Measurements from ENCODE around the gene LRRC63. TPM values are rescaled to one million over a fixed set of nuclear protein-coding genes. Genes with fewer than 3 reads are reported as not detected.

The LRRC63 gene
- total and polyA plus RNA-seq, 3 donors from 2014 or later = 4.6 to 9.4 (median 7.0) TPM

DNA sequence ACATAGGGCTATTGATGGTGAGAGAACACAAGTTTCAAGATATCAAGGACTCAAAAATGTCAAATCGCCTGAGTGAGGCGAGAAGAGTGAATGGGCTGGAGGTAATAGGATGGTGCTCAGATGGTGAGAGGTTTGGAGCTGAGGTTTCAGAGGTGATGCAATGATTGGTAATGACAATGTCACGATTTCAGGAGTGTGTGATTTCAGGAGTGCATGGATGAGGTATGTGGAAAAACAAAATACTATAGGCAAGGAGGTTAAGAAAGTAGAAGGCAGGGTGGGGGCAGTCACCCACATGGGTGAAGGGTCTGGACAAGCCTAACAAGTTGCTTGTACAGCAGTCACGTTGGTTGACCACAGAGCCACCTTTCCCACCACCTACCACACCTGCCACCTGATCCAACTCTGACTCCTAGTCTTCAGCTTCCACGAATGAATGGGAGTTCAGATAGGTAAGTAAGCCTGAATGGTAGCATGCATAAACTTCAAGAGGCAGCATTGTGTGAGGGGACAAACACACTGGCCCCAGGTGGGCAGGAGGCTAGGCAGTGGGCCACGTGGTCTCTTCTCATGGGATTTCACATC, 103.9 kb downstream of the LRRC63 start:
- no peaks in the 10 kb centered on the region for H3K9me3 ChIP-seq
- H3K36me3 ChIP-seq (ENCODE audit: low read depth, missing control alignments) = no peaks in the 10 kb centered on the region
- no peaks in the 10 kb centered on the region for H3K27me3 ChIP-seq
- H3K4me1 ChIP-seq = no peaks in the 10 kb centered on the region
- DNase-seq = no peak
- intact Hi-C loops (cut with DNase I; ENCODE audit: low total_unique reads) = no loop called here
- H3K4me3 ChIP-seq = no peak overlapping the region
- WGBS, 2 donors = 89 to 94% methylated on average over 6 of the region's 6 CpGs
- no peak overlapping the region for H3K27ac ChIP-seq
- no peak for TF ChIP-seq POLR2A (IDR thresholded peaks at IDR 0.05)
- TF ChIP-seq, protein P1, sequence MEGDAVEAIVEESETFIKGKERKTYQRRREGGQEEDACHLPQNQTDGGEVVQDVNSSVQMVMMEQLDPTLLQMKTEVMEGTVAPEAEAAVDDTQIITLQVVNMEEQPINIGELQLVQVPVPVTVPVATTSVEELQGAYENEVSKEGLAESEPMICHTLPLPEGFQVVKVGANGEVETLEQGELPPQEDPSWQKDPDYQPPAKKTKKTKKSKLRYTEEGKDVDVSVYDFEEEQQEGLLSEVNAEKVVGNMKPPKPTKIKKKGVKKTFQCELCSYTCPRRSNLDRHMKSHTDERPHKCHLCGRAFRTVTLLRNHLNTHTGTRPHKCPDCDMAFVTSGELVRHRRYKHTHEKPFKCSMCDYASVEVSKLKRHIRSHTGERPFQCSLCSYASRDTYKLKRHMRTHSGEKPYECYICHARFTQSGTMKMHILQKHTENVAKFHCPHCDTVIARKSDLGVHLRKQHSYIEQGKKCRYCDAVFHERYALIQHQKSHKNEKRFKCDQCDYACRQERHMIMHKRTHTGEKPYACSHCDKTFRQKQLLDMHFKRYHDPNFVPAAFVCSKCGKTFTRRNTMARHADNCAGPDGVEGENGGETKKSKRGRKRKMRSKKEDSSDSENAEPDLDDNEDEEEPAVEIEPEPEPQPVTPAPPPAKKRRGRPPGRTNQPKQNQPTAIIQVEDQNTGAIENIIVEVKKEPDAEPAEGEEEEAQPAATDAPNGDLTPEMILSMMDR (IDR thresholded peaks at IDR 0.05) = no peak

DNA sequence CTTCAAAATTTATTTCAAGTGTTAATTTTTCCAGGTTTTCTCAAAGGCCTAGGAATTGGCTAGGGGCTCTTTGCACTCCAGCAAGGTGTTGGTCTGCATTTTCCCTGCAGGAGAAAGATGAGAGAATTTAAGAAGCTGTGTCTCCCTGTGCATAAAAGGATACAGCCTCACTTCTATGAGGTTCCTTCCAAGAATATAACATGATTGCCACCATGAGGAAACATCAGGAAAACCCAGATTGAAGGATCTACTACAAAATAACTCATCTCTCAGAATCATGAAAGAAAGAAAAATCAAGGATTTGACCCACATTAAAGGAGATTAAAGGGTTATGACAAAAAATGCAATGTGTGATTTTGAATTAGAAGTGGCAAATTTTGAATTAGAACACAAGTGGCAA, 105.4 kb downstream of the LRRC63 start:
- no peak overlapping the region for H3K4me3 ChIP-seq
- no peaks in the 10 kb centered on the region for H3K36me3 ChIP-seq (ENCODE audit: low read depth, missing control alignments)
- no peak for DNase-seq
- no peaks in the 10 kb centered on the region for H3K4me1 ChIP-seq
- no peak for TF ChIP-seq POLR2A (IDR thresholded peaks at IDR 0.05)
- TF ChIP-seq, protein P1 (IDR thresholded peaks at IDR 0.05) = no peak
- H3K9me3 ChIP-seq = no peaks in the 10 kb centered on the region
- no peaks in the 10 kb centered on the region for H3K27me3 ChIP-seq
- intact Hi-C loops (cut with DNase I; ENCODE audit: low total_unique reads) = no loop called here
- no peak overlapping the region for H3K27ac ChIP-seq

DNA sequence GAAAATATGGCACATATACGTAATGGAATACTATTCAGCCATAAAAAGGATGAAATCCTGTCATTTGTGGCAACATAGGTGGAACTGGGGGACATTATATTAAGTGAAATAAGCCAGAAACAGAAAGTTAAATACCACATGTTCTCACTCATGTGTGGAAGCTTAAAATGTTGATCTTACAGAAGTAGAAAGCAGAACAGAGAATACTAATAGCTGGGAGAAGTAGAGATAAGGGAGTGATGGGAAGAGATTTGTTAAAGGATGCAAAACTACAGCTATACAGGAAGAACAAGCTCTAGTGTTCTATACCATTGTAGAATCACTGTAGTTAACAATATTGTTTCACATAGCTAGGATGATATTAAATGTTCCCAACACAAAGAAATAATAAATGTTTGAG, 107.3 kb downstream of the LRRC63 start:
- intact Hi-C loops (cut with DNase I; ENCODE audit: low total_unique reads) = no loop called here
- no peaks in the 10 kb centered on the region for H3K4me1 ChIP-seq
- TF ChIP-seq POLR2A (IDR thresholded peaks at IDR 0.05) = no peak
- H3K4me3 ChIP-seq = no peak overlapping the region
- no peaks in the 10 kb centered on the region for H3K36me3 ChIP-seq (ENCODE audit: low read depth, missing control alignments)
- no peak overlapping the region for H3K27ac ChIP-seq
- no peak for DNase-seq
- no peaks in the 10 kb centered on the region for H3K27me3 ChIP-seq
- no peaks in the 10 kb centered on the region for H3K9me3 ChIP-seq
- WGBS, 2 donors = 86 to 90% methylated on average over 1 of the region's 1 CpG

DNA sequence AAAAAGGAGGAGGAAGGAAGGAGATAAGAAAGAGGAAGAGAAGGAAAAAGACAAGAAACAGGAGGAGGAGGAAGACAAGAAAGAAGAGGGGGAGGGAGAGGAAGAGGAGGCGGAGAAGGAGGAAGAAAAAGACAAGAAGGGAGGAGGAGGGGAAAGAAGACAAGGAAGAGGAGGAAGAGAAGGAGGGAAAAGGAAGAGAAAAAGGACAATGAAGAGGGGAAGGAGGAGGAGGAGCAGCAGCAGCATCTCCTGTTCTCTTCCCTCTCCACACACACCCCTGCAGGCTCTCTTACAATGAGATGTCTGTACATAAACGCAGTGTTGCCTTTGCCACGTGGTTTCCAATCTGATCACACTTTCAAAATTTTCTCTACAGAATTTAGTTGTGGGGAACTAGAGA, 108.7 kb downstream of the LRRC63 start:
- Histone ChIP-seq H3K4me3 (no peak overlapping the region), H3K4me1 (no peaks in the 10 kb centered on the region), H3K27ac (no peak overlapping the region), H3K36me3 (ENCODE audit: low read depth, missing control alignments) (no peaks in the 10 kb centered on the region), H3K27me3 (no peaks in the 10 kb centered on the region), H3K9me3 (no peaks in the 10 kb centered on the region)
- DNase-seq = no peak
- WGBS, 2 donors = 52 to 61% methylated on average over 3 of the region's 3 CpGs
- TF ChIP-seq POLR2A (IDR thresholded peaks at IDR 0.05) = no peak
- TF ChIP-seq, protein P1 (IDR thresholded peaks at IDR 0.05) = no peak
- intact Hi-C loops (cut with DNase I; ENCODE audit: low total_unique reads) = no loop called here

DNA sequence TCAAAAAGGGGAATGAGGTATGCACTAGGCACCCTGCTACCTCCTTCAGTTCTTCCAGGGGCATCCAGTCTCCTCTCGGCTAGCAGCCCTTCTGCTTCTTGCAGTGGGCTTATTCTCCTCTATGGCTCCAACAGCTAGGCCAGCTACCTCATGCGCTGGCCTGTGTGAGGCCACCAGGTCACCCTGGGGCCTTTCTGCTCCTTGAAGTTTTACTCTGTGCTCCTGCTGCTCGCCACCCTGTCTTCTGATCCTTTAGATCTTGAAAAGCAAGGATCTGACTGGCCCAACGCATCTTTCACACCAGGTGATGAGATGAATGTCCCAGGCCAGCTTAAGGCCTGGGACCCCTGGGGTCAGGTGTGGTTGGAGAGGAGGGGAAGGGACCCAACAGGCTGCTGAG, 109.1 kb downstream of the LRRC63 start:
- Histone ChIP-seq H3K9me3 (no peaks in the 10 kb centered on the region), H3K4me3 (no peak overlapping the region), H3K4me1 (no peaks in the 10 kb centered on the region), H3K27me3 (no peaks in the 10 kb centered on the region), H3K27ac (no peak overlapping the region), H3K36me3 (ENCODE audit: low read depth, missing control alignments) (no peaks in the 10 kb centered on the region)
- TF ChIP-seq POLR2A (IDR thresholded peaks at IDR 0.05) = no peak
- TF ChIP-seq, protein P1 (IDR thresholded peaks at IDR 0.05) = no peak
- no peak for DNase-seq
- 95 to 100% methylated on average over 2 to 4 of the region's 4 CpGs for WGBS, 2 donors
- intact Hi-C loops (cut with DNase I; ENCODE audit: low total_unique reads) = no loop called here
